Astrocyte (in vitro differentiated cells and primary cell): ENCODE results near the gene PIK3C2G. TPM values are rescaled to one million over a fixed set of nuclear protein-coding genes. Genes with fewer than 3 reads are reported as not detected.
"Not testable (repeated sequence)": the region's sequence is repeated elsewhere in the genome, so short reads cannot be mapped to it uniquely, and the experiment has no call there.

Experiments
- DNase-seq: peaks from one replicate; pipeline ENCODE4 v3.0.0-alpha.2; 2010; ENCODE audit warnings: low read depth
- FAIRE-seq: peaks from 2 replicates; lab custom pipeline; 2011; peaks lifted over from hg19 to GRCh38; lab: Jason Lieb, UNC
- H2AFZ ChIP-seq: 2 replicates; pipeline ENCODE4 v1.6.0; 2012; ENCODE audit warnings: low read depth, low read length, inconsistent platforms
- H3K27ac ChIP-seq: 2 replicates; pipeline ENCODE4 v1.5.1; 2011; ENCODE audit warnings: low read depth, low read length, inconsistent platforms
- H3K27me3 ChIP-seq: 2 replicates; pipeline ENCODE4 v1.6.0; 2011; ENCODE audit warnings: low read length, inconsistent platforms; ENCODE audit not compliant: insufficient read depth
- H3K36me3 ChIP-seq: 2 replicates; pipeline ENCODE4 v1.5.1; 2011; ENCODE audit warnings: low read length, inconsistent platforms; ENCODE audit not compliant: insufficient read depth
- H3K4me1 ChIP-seq: 2 replicates; pipeline ENCODE4 v1.5.1; 2011; ENCODE audit warnings: low read length, inconsistent platforms; ENCODE audit not compliant: insufficient read depth
- H3K4me2 ChIP-seq: 2 replicates; pipeline ENCODE4 v1.6.0; 2012; ENCODE audit warnings: low read length, inconsistent platforms
- H3K4me3 ChIP-seq: 2 replicates; pipeline ENCODE4 v1.5.1; 2011; ENCODE audit warnings: low read depth, mild to moderate bottlenecking, low read length, inconsistent platforms; ENCODE audit not compliant: insufficient read depth
- H3K79me2 ChIP-seq: 2 replicates; pipeline ENCODE4 v1.6.0; 2012; ENCODE audit warnings: mild to moderate bottlenecking, low read length, inconsistent platforms; ENCODE audit not compliant: insufficient read depth
- H3K9ac ChIP-seq: 2 replicates; pipeline ENCODE4 v1.6.0; 2012; ENCODE audit warnings: mild to moderate bottlenecking, low read length, inconsistent platforms
- H3K9me3 ChIP-seq: 2 replicates; pipeline ENCODE4 v1.5.1; 2012; ENCODE audit warnings: low read depth, mild to moderate bottlenecking, low read length, inconsistent platforms; ENCODE audit not compliant: insufficient read depth
- H4K20me1 ChIP-seq: 2 replicates; pipeline ENCODE4 v1.6.0; 2012; ENCODE audit warnings: low read length, inconsistent platforms; ENCODE audit not compliant: insufficient read depth
- H3K27ac Mint-ChIP-seq: one replicate; pipeline ENCODE4 v1.8.0; 2021; ENCODE audit warnings: mild to moderate bottlenecking, mixed read lengths; ENCODE audit not compliant: unreplicated experiment
- H3K27me3 Mint-ChIP-seq: one replicate; pipeline ENCODE4 v1.8.0; 2021; ENCODE audit warnings: low read depth, mixed read lengths; ENCODE audit not compliant: unreplicated experiment
- H3K36me3 Mint-ChIP-seq: one replicate; pipeline ENCODE4 v1.8.0; 2021; ENCODE audit warnings: low read depth, mixed read lengths; ENCODE audit not compliant: unreplicated experiment
- H3K4me1 Mint-ChIP-seq: one replicate; pipeline ENCODE4 v1.8.0; 2021; ENCODE audit warnings: low read depth, mixed read lengths; ENCODE audit not compliant: unreplicated experiment
- H3K4me3 Mint-ChIP-seq: one replicate; pipeline ENCODE4 v1.8.0; 2021; ENCODE audit warnings: mild to moderate bottlenecking, moderate library complexity, mixed read lengths; ENCODE audit not compliant: unreplicated experiment
- H3K9me3 Mint-ChIP-seq: one replicate; pipeline ENCODE4 v1.8.0; 2021; ENCODE audit warnings: mild to moderate bottlenecking, mixed read lengths; ENCODE audit not compliant: unreplicated experiment
- CTCF ChIP-seq: IDR thresholded peaks from 2 replicates; pipeline ENCODE4 v1.5.1; 2011; ENCODE audit warnings: low read depth, mild to moderate bottlenecking, inconsistent platforms, low read length, moderate library complexity; ENCODE audit not compliant: insufficient read depth
- EZH2 ChIP-seq: IDR thresholded peaks from 2 replicates; pipeline ENCODE4 v1.6.1; 2012; ENCODE audit warnings: mild to moderate bottlenecking, low read length, inconsistent platforms; ENCODE audit not compliant: insufficient read depth
- total RNA-seq: library from RNA; stranded (reverse); gene quantifications from 2 replicates; pipeline ENCODE4 v1.2.1, GENCODE V29; 2021

Gene PIK3C2G
- total RNA-seq, 1 donor from 2014 or later, result 0.05 TPM

GRCh38 chr12:18502422-18502968 is 241.2 kb downstream of the PIK3C2G start:
- H3K9me3 Mint-ChIP-seq, result peaks cover 4% of the 10 kb centered on the region
- H3K4me3 ChIP-seq, result no peak overlapping the region
- no peaks in the 10 kb centered on the region for H3K36me3 Mint-ChIP-seq
- H3K27me3 ChIP-seq, result no peaks in the 10 kb centered on the region
- H3K9ac ChIP-seq, result no peak overlapping the region
- H3K4me1 ChIP-seq, result no peaks in the 10 kb centered on the region
- no peaks in the 10 kb centered on the region for H4K20me1 ChIP-seq
- no peak for DNase-seq
- H3K4me3 Mint-ChIP-seq, result no peak overlapping the region
- H3K36me3 ChIP-seq, result no peaks in the 10 kb centered on the region
- TF ChIP-seq EZH2 (no peak), CTCF (no peak)
- FAIRE-seq, result no peak
- H2AFZ ChIP-seq, result no peak overlapping the region
- no peaks in the 10 kb centered on the region for H3K4me1 Mint-ChIP-seq
- no peak overlapping the region for H3K27ac ChIP-seq
- H3K27me3 Mint-ChIP-seq, result no peaks in the 10 kb centered on the region
- no peaks in the 10 kb centered on the region for H3K9me3 ChIP-seq
- no peaks in the 10 kb centered on the region for H3K79me2 ChIP-seq
- H3K4me2 ChIP-seq, result no peak overlapping the region
- H3K27ac Mint-ChIP-seq, result no peak overlapping the region

GRCh38 chr12:18521461-18521860 is 260.1 kb downstream of the PIK3C2G start:
- TF ChIP-seq CTCF (no peak), EZH2 (no peak)
- Histone ChIP-seq H3K4me1 (no peaks in the 10 kb centered on the region), H3K4me3 (no peak overlapping the region), H3K27me3 (no peaks in the 10 kb centered on the region), H3K27ac (no peak overlapping the region), H3K4me2 (no peak overlapping the region), H3K36me3 (no peaks in the 10 kb centered on the region), H3K9ac (no peak overlapping the region), H3K9me3 (peaks cover 5% of the 10 kb centered on the region), H3K79me2 (no peaks in the 10 kb centered on the region), H2AFZ (no peak overlapping the region), H4K20me1 (no peaks in the 10 kb centered on the region)
- Mint-ChIP-seq H3K4me3 (no peak overlapping the region), H3K9me3 (peaks cover 23% of the 10 kb centered on the region), H3K36me3 (peaks cover 9% of the 10 kb centered on the region), H3K27me3 (no peaks in the 10 kb centered on the region), H3K4me1 (no peaks in the 10 kb centered on the region), H3K27ac (no peak overlapping the region)
- no peak for DNase-seq
- FAIRE-seq, result no peak

GRCh38 chr12:18522806-18523205 is 261.5 kb downstream of the PIK3C2G start:
- Histone ChIP-seq H3K4me3 (no peak overlapping the region), H3K4me1 (no peaks in the 10 kb centered on the region), H3K9ac (no peak overlapping the region), H3K4me2 (no peak overlapping the region), H3K36me3 (no peaks in the 10 kb centered on the region), H4K20me1 (no peaks in the 10 kb centered on the region), H2AFZ (no peak overlapping the region), H3K9me3 (peaks cover 5% of the 10 kb centered on the region), H3K27ac (no peak overlapping the region), H3K79me2 (no peaks in the 10 kb centered on the region), H3K27me3 (no peaks in the 10 kb centered on the region)
- Mint-ChIP-seq H3K9me3 (peaks cover 21% of the 10 kb centered on the region), H3K27ac (no peak overlapping the region), H3K27me3 (no peaks in the 10 kb centered on the region), H3K4me3 (no peak overlapping the region), H3K36me3 (peaks cover 9% of the 10 kb centered on the region), H3K4me1 (no peaks in the 10 kb centered on the region)
- TF ChIP-seq EZH2 (no peak), CTCF (no peak)
- no peak for FAIRE-seq
- no peak for DNase-seq

GRCh38 chr12:18542497-18542896 is 281.2 kb downstream of the PIK3C2G start:
- not testable (repeated sequence) for H3K27ac ChIP-seq, H3K79me2 ChIP-seq, H3K4me1 Mint-ChIP-seq, H3K27me3 ChIP-seq, H3K27ac Mint-ChIP-seq, H3K9ac ChIP-seq, H3K4me1 ChIP-seq, H3K9me3 ChIP-seq, H4K20me1 ChIP-seq, H3K9me3 Mint-ChIP-seq, H3K4me2 ChIP-seq, H3K4me3 ChIP-seq, DNase-seq, H3K36me3 ChIP-seq, H2AFZ ChIP-seq, H3K36me3 Mint-ChIP-seq, H3K4me3 Mint-ChIP-seq, FAIRE-seq, H3K27me3 Mint-ChIP-seq
